KMS-11 (cell line): ENCODE results near the gene APOBEC3A.
"Not testable (repeated sequence)": the region's sequence is repeated elsewhere in the genome, so short reads cannot be mapped to it uniquely, and the experiment has no call there.

Source experiments
- H2AFZ ChIP-seq: fragments of 200-600 bp; sonication (generic); 2 replicates; pipeline ENCODE4 v1.6.1; 2016; ENCODE audit warnings: antibody characterized with exemption, mixed run types, low read depth
- H3K27ac ChIP-seq: fragments of 200-600 bp; sonication (generic); 2 replicates; pipeline ENCODE4 v1.6.1; 2016; ENCODE audit warnings: mild to moderate bottlenecking, mixed run types
- H3K27me3 ChIP-seq: fragments of 200-600 bp; sonication (generic); 2 replicates; pipeline ENCODE4 v1.6.1; 2017; ENCODE audit warnings: mild to moderate bottlenecking, low read depth, mixed run types, moderate library complexity; ENCODE audit not compliant: insufficient read depth
- H3K36me3 ChIP-seq: fragments of 200-600 bp; sonication (generic); 2 replicates; pipeline ENCODE4 v1.6.1; 2017; ENCODE audit warnings: mild to moderate bottlenecking, mixed run types; ENCODE audit not compliant: insufficient read depth
- H3K4me1 ChIP-seq: fragments of 200-600 bp; sonication (generic); 2 replicates; pipeline ENCODE4 v1.6.1; 2016; ENCODE audit warnings: mild to moderate bottlenecking, low read depth, mixed run types; ENCODE audit not compliant: poor library complexity, severe bottlenecking
- H3K4me2 ChIP-seq: fragments of 200-600 bp; sonication (generic); 2 replicates; pipeline ENCODE4 v1.7.0; 2016; ENCODE audit warnings: mild to moderate bottlenecking, mixed run types
- H3K4me3 ChIP-seq: fragments of 200-600 bp; sonication (generic); IDR thresholded peaks from 2 replicates; pipeline ENCODE4 v1.6.1; 2017; ENCODE audit warnings: low read depth, low read length, mixed read lengths; ENCODE audit not compliant: insufficient read depth
- H3K79me2 ChIP-seq: fragments of 200-600 bp; sonication (generic); 2 replicates; pipeline ENCODE4 v1.6.1; 2016; ENCODE audit warnings: low read depth, mixed run types; ENCODE audit not compliant: insufficient read depth
- H3K9ac ChIP-seq: fragments of 200-600 bp; sonication (generic); 2 replicates; pipeline ENCODE4 v1.6.1; 2016; ENCODE audit warnings: mild to moderate bottlenecking, mixed run types
- H4K20me1 ChIP-seq: fragments of 200-600 bp; sonication (generic); 2 replicates; pipeline ENCODE4 v1.6.1; 2016; ENCODE audit warnings: mild to moderate bottlenecking, mixed run types; ENCODE audit not compliant: insufficient read depth
- CTCF ChIP-seq: fragments of 200-600 bp; sonication (generic); conservative IDR thresholded peaks from 2 replicates; pipeline ENCODE4 v1.6.1; 2017; ENCODE audit warnings: low read depth, mild to moderate bottlenecking, antibody characterized with exemption, low read length, moderate library complexity, mixed read lengths

The APOBEC3A gene

GRCh38 chr22:38942702-38943101 lies 14.7 kb upstream of the APOBEC3A start:
- Histone ChIP-seq H3K4me2 (no peak overlapping the region), H3K4me1 (peaks cover 18% of the 10 kb centered on the region), H4K20me1 (no peaks in the 10 kb centered on the region), H3K27ac (no peak overlapping the region), H2AFZ (no peak overlapping the region), H3K79me2 (no peaks in the 10 kb centered on the region), H3K4me3 (no peak overlapping the region), H3K36me3 (no peaks in the 10 kb centered on the region), H3K27me3 (peaks cover 58% of the 10 kb centered on the region), H3K9ac (no peak overlapping the region)
- TF ChIP-seq CTCF, result no peak

GRCh38 chr22:38943201-38943600 lies 14.2 kb upstream of the APOBEC3A start:
- Histone ChIP-seq H3K27ac (no peak overlapping the region), H3K9ac (no peak overlapping the region), H3K4me1 (peaks cover 18% of the 10 kb centered on the region), H4K20me1 (no peaks in the 10 kb centered on the region), H3K36me3 (no peaks in the 10 kb centered on the region), H2AFZ (no peak overlapping the region), H3K79me2 (no peaks in the 10 kb centered on the region), H3K27me3 (peaks cover 62% of the 10 kb centered on the region), H3K4me2 (no peak overlapping the region), H3K4me3 (no peak overlapping the region)
- no peak for TF ChIP-seq CTCF

GRCh38 chr22:38943882-38944281 lies 13.5 kb upstream of the APOBEC3A start:
- Histone ChIP-seq H3K9ac (no peak overlapping the region), H3K36me3 (no peaks in the 10 kb centered on the region), H3K4me1 (peaks cover 18% of the 10 kb centered on the region), H2AFZ (no peak overlapping the region), H4K20me1 (no peaks in the 10 kb centered on the region), H3K4me3 (no peak overlapping the region), H3K79me2 (no peaks in the 10 kb centered on the region), H3K4me2 (no peak overlapping the region), H3K27me3 (peaks cover 69% of the 10 kb centered on the region), H3K27ac (no peak overlapping the region)
- no peak for TF ChIP-seq CTCF

GRCh38 chr22:38944653-38945052 lies 12.8 kb upstream of the APOBEC3A start:
- H3K4me2 ChIP-seq, result no peak overlapping the region
- H3K27ac ChIP-seq, result no peak overlapping the region
- no peak overlapping the region for H2AFZ ChIP-seq
- H4K20me1 ChIP-seq, result no peaks in the 10 kb centered on the region
- H3K79me2 ChIP-seq, result no peaks in the 10 kb centered on the region
- H3K4me1 ChIP-seq, result peaks cover 18% of the 10 kb centered on the region
- H3K9ac ChIP-seq, result no peak overlapping the region
- H3K27me3 ChIP-seq, result peaks cover 71% of the 10 kb centered on the region
- no peak overlapping the region for H3K4me3 ChIP-seq
- H3K36me3 ChIP-seq, result no peaks in the 10 kb centered on the region
- TF ChIP-seq CTCF, result no peak

GRCh38 chr22:38945706-38946338 lies 11.6 kb upstream of the APOBEC3A start:
- H3K36me3 ChIP-seq, H3K79me2 ChIP-seq, H3K9ac ChIP-seq, H3K4me3 ChIP-seq, H3K27ac ChIP-seq, H3K4me2 ChIP-seq, H2AFZ ChIP-seq, H4K20me1 ChIP-seq: not testable (repeated sequence)
- peaks cover 69% of the 10 kb centered on the region for H3K27me3 ChIP-seq
- H3K4me1 ChIP-seq, result peaks cover 16% of the 10 kb centered on the region
